Measurements from ENCODE around the gene N4BP3. TPM values are rescaled to one million over a fixed set of nuclear protein-coding genes. Genes with fewer than 3 reads are reported as not detected.

N4BP3 gene
- total and polyA plus RNA-seq, 2 of the 4 experiments (the other 2 are of a cell fraction): 0.14 to 0.18 TPM

GRCh38 chr5:178098685-178099084 is 14.6 kb upstream of the N4BP3 start:
- H3K18ac ChIP-seq (ENCODE audit: low read depth, low read length): no peak overlapping the region
- no peak overlapping the region for H2BK15ac ChIP-seq (ENCODE audit: low read depth, low read length)
- H3K4me1 ChIP-seq (ENCODE audit: control insufficient read depth, insufficient read depth, low read length): no peaks in the 10 kb centered on the region
- dilution Hi-C loops (cut with HindIII; ENCODE audit: low sequenced_read_pairs, unreplicated experiment) (no loop called here), intact Hi-C loops (cut with micrococcal nuclease) (no loop called here), in situ Hi-C loops (cut with MboI; ENCODE audit: low sequenced_read_pairs) (no loop called here)
- no peak overlapping the region for H2BK5ac ChIP-seq (ENCODE audit: low read depth, low read length, poor library complexity, severe bottlenecking)
- H4K8ac ChIP-seq (ENCODE audit: low read depth in 2 of 2, low read length in 2 of 2): no peak overlapping the region
- H2AK5ac ChIP-seq (ENCODE audit: low read depth, low read length): no peak overlapping the region
- no peaks in the 10 kb centered on the region; the same call in 1 of the 2 replicates for H3K27me3 ChIP-seq (ENCODE audit: control insufficient read depth, insufficient read depth, low read length)
- no peak overlapping the region for H3K4me2 ChIP-seq (ENCODE audit: low read depth, low read length)
- H3K79me1 ChIP-seq (ENCODE audit: low read depth in 1 of 2, low read length in 2 of 2): no peaks in the 10 kb centered on the region
- no peak overlapping the region for H3K4ac ChIP-seq (ENCODE audit: low read depth, low read length)
- ATAC-seq (ENCODE audit: low read depth): no peak
- no peak overlapping the region for H2AK9ac ChIP-seq (replicated peaks; ENCODE audit: low read depth, low read length, poor library complexity)
- H2BK120ac ChIP-seq (ENCODE audit: low read depth, low read length): no peak overlapping the region
- peaks cover 7% of the 10 kb centered on the region; the same call in 1 of the 2 replicates for H3K9me3 ChIP-seq (ENCODE audit: control insufficient read depth, insufficient read depth, low read length)
- DNase-seq: no peak
- CTCF ChIA-PET: no interaction called here
- H2AFZ ChIP-seq (replicated peaks; ENCODE audit: low read length, poor library complexity): no peak overlapping the region
- H4K20me1 ChIP-seq (ENCODE audit: insufficient read depth, low read length): no peaks in the 10 kb centered on the region
- H3K27ac ChIP-seq (ENCODE audit: insufficient read depth, low read length): no peak overlapping the region
- H3K23ac ChIP-seq (ENCODE audit: low read depth, low read length): no peak overlapping the region
- no peaks in the 10 kb centered on the region for H3K9me1 ChIP-seq (ENCODE audit: insufficient read depth, low read length)
- no peaks in the 10 kb centered on the region for H3K36me3 ChIP-seq (ENCODE audit: control insufficient read depth, insufficient read depth, low read length)
- no peak overlapping the region for H3K9ac ChIP-seq (ENCODE audit: low read depth, low read length)
- POLR2A ChIA-PET (ENCODE audit: unreplicated experiment): no interaction called here
- 100% methylated on average over 2 of the region's 7 CpGs; no CpG with 5 or more reads in 1 of the 2 experiments for WGBS, 2 experiments (ENCODE audit: extremely low coverage in 2 of 2, insufficient read length in 1 of 2)
- H3K56ac ChIP-seq (ENCODE audit: extremely low read depth, insufficient read depth, low read length): no peak overlapping the region
- H2BK20ac ChIP-seq (ENCODE audit: low read depth, low read length): no peak overlapping the region
- H4K91ac ChIP-seq (ENCODE audit: insufficient read depth, low read depth, low read length): no peak overlapping the region
- no peak overlapping the region for H3K14ac ChIP-seq (replicated peaks; ENCODE audit: low read depth, low read length)
- no TSS peak for BruUV-seq (replicated peaks)
- no peak for TF ChIP-seq RAD21 (IDR thresholded peaks at IDR 0.05; ENCODE audit: low read length)
- TF ChIP-seq FOS (IDR thresholded peaks at IDR 0.05; ENCODE audit: low read depth, low read length): no peak
- no peak for TF ChIP-seq NFE2L2 (IDR thresholded peaks at IDR 0.05; ENCODE audit: low read depth, low read length)
- TF ChIP-seq USF2 (IDR thresholded peaks at IDR 0.05; ENCODE audit: low read depth, low read length): no peak
- TF ChIP-seq CHD1 (IDR thresholded peaks at IDR 0.05; ENCODE audit: low read depth, low read length): no peak
- TF ChIP-seq RCOR1 (IDR thresholded peaks at IDR 0.05; ENCODE audit: insufficient replicate concordance, low read length): no peak
- TF ChIP-seq SMC3 (IDR thresholded peaks at IDR 0.05; ENCODE audit: low read depth, low read length): no peak
- TF ChIP-seq, protein P1, sequence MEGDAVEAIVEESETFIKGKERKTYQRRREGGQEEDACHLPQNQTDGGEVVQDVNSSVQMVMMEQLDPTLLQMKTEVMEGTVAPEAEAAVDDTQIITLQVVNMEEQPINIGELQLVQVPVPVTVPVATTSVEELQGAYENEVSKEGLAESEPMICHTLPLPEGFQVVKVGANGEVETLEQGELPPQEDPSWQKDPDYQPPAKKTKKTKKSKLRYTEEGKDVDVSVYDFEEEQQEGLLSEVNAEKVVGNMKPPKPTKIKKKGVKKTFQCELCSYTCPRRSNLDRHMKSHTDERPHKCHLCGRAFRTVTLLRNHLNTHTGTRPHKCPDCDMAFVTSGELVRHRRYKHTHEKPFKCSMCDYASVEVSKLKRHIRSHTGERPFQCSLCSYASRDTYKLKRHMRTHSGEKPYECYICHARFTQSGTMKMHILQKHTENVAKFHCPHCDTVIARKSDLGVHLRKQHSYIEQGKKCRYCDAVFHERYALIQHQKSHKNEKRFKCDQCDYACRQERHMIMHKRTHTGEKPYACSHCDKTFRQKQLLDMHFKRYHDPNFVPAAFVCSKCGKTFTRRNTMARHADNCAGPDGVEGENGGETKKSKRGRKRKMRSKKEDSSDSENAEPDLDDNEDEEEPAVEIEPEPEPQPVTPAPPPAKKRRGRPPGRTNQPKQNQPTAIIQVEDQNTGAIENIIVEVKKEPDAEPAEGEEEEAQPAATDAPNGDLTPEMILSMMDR (conservative IDR thresholded peaks at IDR 0.05; ENCODE audit: low read depth, low read length): no peak
- TF ChIP-seq MAZ (IDR thresholded peaks at IDR 0.05; ENCODE audit: borderline replicate concordance, low read depth, low read length): no peak
- no peak for TF ChIP-seq BHLHE40 (IDR thresholded peaks at IDR 0.05; ENCODE audit: low read depth, low read length)
- no peak overlapping the region for H3K4me3 ChIP-seq (ENCODE audit: insufficient read depth, low read depth, low read length)
- no peak overlapping the region for H4K5ac ChIP-seq (ENCODE audit: low read depth, low read length)

Measured in IMR-90 (cell line).